Body of pancreas (tissue), 4 donors: ENCODE data around the gene WNK1. TPM values are rescaled to one million over a fixed set of nuclear protein-coding genes. Genes with fewer than 3 reads are reported as not detected.
A peak's percentile ranks its signal among the peaks of the same experiment; 100 is the strongest.

ENCODE experiments used
- ATAC-seq: fragments of 150-250 bp; one replicate; pipeline ENCODE4 v1.9.1; 2016
- DNase-seq, 4 donors: peaks; one replicate each; pipeline ENCODE4 v3.0.0-alpha.2; 2019
- H3K27ac ChIP-seq, 4 donors: fragments of 200-600 bp; sonication (generic); 1 replicate in 3 of 4; 2 replicates in 1 of 4; pipeline versions ENCODE4 v1.5.1 to v1.6.1; 2016 to 2019; ENCODE audit warnings: mild to moderate bottlenecking in 1 of 4, mixed read lengths in 1 of 4, moderate library complexity in 1 of 4
- H3K27me3 ChIP-seq, 2 donors: fragments of 200-600 bp; sonication (generic); one replicate each; pipeline ENCODE4 v1.6.0; 2016; ENCODE audit warnings: mild to moderate bottlenecking in 1 of 2
- H3K36me3 ChIP-seq, 2 donors: fragments of 200-600 bp; sonication (generic); replicated peaks in 1 of 2; 2 replicates each; pipeline ENCODE4 v1.5.1; 2016; ENCODE audit warnings: low read depth in 2 of 2; ENCODE audit not compliant: insufficient read depth in 1 of 2
- H3K4me1 ChIP-seq: fragments of 200-600 bp; sonication (generic); one replicate; pipeline ENCODE4 v1.6.0; 2016
- H3K4me3 ChIP-seq, 2 donors: fragments of 200-600 bp; sonication (generic); 1 replicate in 1 of 2; 2 replicates in 1 of 2; pipeline ENCODE4 v1.5.1; 2016 to 2019
- H3K9me3 ChIP-seq, 3 donors: fragments of 200-600 bp; sonication (generic); 1 replicate in 2 of 3; 2 replicates in 1 of 3; pipeline ENCODE4 v1.5.1; 2016
- CTCF ChIP-seq, 7 experiments: fragments of 450-650 bp in 4 of 7; fragments of 200-600 bp in 3 of 7; sonication (generic) in 3 of 7; IDR thresholded peaks; one replicate each; pipeline ENCODE4 v1.5.1; 2016 to 2019; ENCODE audit warnings: antibody characterized with exemption in 7 of 7
- POLR2A ChIP-seq, 3 donors: fragments of 450-650 bp; IDR thresholded peaks; one replicate each; pipeline ENCODE4 v1.6.1; 2016; ENCODE audit warnings: antibody characterized with exemption in 3 of 3, mild to moderate bottlenecking in 2 of 3
- WGBS, 2 donors: methylation state at CpG; one replicate each; pipeline ENCODE4 v1.1.5; 2017; 5-methylcytosine and 5-hydroxymethylcytosine counted together
- intact Hi-C: fragments of 100-400 bp; cut with DNase I; formaldehyde crosslinking; loops from one replicate; pipeline ENCODE4 v1.15.1; 2023
- total RNA-seq, 2 donors: library from RNA; depleted of rRNA; stranded (reverse); fragments of >200 nt; gene quantifications; one replicate each; pipeline ENCODE4 v1.1.0, GENCODE V29; 2016

Gene WNK1
- total RNA-seq, 2 donors from 2014 or later, result 56.6 to 96.6 TPM

GRCh38 chr12:879641-880040 is 127.3 kb downstream of the WNK1 start:
- DNase-seq (no peak), ATAC-seq (no peak)
- intact Hi-C loops, result no loop called here
- Histone ChIP-seq H3K4me1 (no peaks in the 10 kb centered on the region), H3K36me3 (peaks cover 11 to 25% of the 10 kb centered on the region in 2 donors), H3K9me3 (no peaks in the 10 kb centered on the region), H3K27me3 (no peaks in the 10 kb centered on the region), H3K27ac (no peak overlapping the region), H3K4me3 (no peak overlapping the region)
- TF ChIP-seq CTCF (IDR thresholded peaks at IDR 0.05) (no peak), POLR2A (IDR thresholded peaks at IDR 0.05) (no peak)
- 89 to 95% methylated on average over 5 of the region's 5 CpGs for WGBS, 2 donors

- no peak overlapping the region for H3K27ac ChIP-seq
- H3K9me3 ChIP-seq, result no peaks in the 10 kb centered on the region
- WGBS, 2 donors, result 29 to 41% methylated on average over 4 of the region's 4 CpGs
- H3K27me3 ChIP-seq, result no peaks in the 10 kb centered on the region
- peak in 3 of 4 donors; percentile 14 to 52 (median 25) for DNase-seq
- ATAC-seq, result no peak
- no peaks in the 10 kb centered on the region for H3K4me1 ChIP-seq
- H3K36me3 ChIP-seq, result peaks cover 15 to 35% of the 10 kb centered on the region in 2 donors
- intact Hi-C loops, result no loop called here
- TF ChIP-seq POLR2A (IDR thresholded peaks at IDR 0.05) (no peak), CTCF (IDR thresholded peaks at IDR 0.05) (no peak)
- H3K4me3 ChIP-seq, result no peak overlapping the region
Observed at GRCh38 chr12:880656-881055, 128.3 kb downstream of the WNK1 start.

- Histone ChIP-seq H3K4me3 (no peak overlapping the region), H3K27ac (no peak overlapping the region), H3K9me3 (no peaks in the 10 kb centered on the region), H3K4me1 (no peaks in the 10 kb centered on the region), H3K27me3 (no peaks in the 10 kb centered on the region), H3K36me3 (peaks cover 3 to 48% of the 10 kb centered on the region in 2 donors)
- intact Hi-C loops, result no loop called here
- no peak for TF ChIP-seq POLR2A (IDR thresholded peaks at IDR 0.05)
- no peak for TF ChIP-seq CTCF (IDR thresholded peaks at IDR 0.05)
- WGBS, 2 donors, result 91 to 97% methylated on average over 5 of the region's 5 CpGs
- DNase-seq (no peak), ATAC-seq (no peak)
Observed at GRCh38 chr12:884746-885414, 132.5 kb downstream of the WNK1 start.

GRCh38 chr12:885701-886100 is 133.3 kb downstream of the WNK1 start:
- no peaks in the 10 kb centered on the region for H3K4me1 ChIP-seq
- no peak overlapping the region for H3K27ac ChIP-seq
- intact Hi-C loops, result no loop called here
- ATAC-seq, result no peak
- TF ChIP-seq CTCF (IDR thresholded peaks at IDR 0.05) (no peak), POLR2A (IDR thresholded peaks at IDR 0.05) (no peak)
- H3K4me3 ChIP-seq, result no peak overlapping the region
- no peaks in the 10 kb centered on the region for H3K9me3 ChIP-seq
- DNase-seq, result no peak
- peaks cover 3 to 53% of the 10 kb centered on the region in 2 donors for H3K36me3 ChIP-seq
- no peaks in the 10 kb centered on the region for H3K27me3 ChIP-seq
- 93 to 97% methylated on average over 2 of the region's 2 CpGs for WGBS, 2 donors

DNA sequence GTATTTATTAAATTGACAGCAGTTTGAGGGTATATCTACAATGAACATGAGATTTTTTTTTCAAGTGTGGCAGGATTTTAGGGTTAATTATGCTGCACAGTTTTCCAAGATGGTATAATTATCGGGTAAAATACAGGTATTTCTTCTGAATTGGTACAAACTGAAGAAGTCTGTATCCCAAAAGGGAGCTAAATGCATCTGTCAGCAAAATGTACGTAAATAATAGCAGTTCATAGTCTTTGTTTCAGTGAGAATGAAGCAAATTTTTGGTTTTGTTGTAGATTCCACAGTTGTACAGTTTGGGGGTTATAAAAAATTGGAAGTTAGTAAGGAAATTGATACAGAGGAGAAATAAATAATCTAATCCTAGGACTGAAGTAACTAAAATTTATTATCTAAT is 133.8 kb downstream of the WNK1 start:
- no peaks in the 10 kb centered on the region for H3K4me1 ChIP-seq
- DNase-seq (no peak), ATAC-seq (no peak)
- H3K9me3 ChIP-seq, result no peaks in the 10 kb centered on the region
- H3K36me3 ChIP-seq, result peaks cover 3 to 54% of the 10 kb centered on the region in 2 donors
- WGBS, 2 donors, result 86 to 89% methylated on average over 2 of the region's 2 CpGs
- no peaks in the 10 kb centered on the region for H3K27me3 ChIP-seq
- H3K27ac ChIP-seq, result no peak overlapping the region
- H3K4me3 ChIP-seq, result no peak overlapping the region
- no peak for TF ChIP-seq CTCF (IDR thresholded peaks at IDR 0.05)
- TF ChIP-seq POLR2A (IDR thresholded peaks at IDR 0.05), result no peak
- intact Hi-C loops, result no loop called here
